Kidney (tissue), 14 donors: ENCODE data around the gene MGARP. TPM values are rescaled to one million over a fixed set of nuclear protein-coding genes. Genes with fewer than 3 reads are reported as not detected.

Source experiments
- DNase-seq, 5 donors: peaks; one replicate each; pipeline ENCODE4 v3.0.0-alpha.2; 2013 to 2020
- FAIRE-seq: peaks from 2 replicates; lab custom pipeline; 2012; peaks lifted over from hg19 to GRCh38; lab: Jason Lieb, UNC
- H3K27ac ChIP-seq, 2 donors: one replicate each; pipeline ENCODE4 v1.7.0; 2013; ENCODE audit warnings: low read depth in 2 of 2, low read length in 2 of 2, inconsistent platforms in 1 of 2
- H3K27me3 ChIP-seq: one replicate; pipeline ENCODE4 v1.7.1; 2013; ENCODE audit warnings: low read length, inconsistent platforms; ENCODE audit not compliant: control insufficient read depth, insufficient read depth
- H3K36me3 ChIP-seq, 3 donors: one replicate each; pipeline versions ENCODE4 v1.7.0 to v1.7.1; 2013; ENCODE audit warnings: low read length in 3 of 3, control low read depth in 1 of 3, inconsistent platforms in 1 of 3; ENCODE audit not compliant: insufficient read depth in 3 of 3, control insufficient read depth in 2 of 3
- H3K4me1 ChIP-seq, 3 donors: one replicate each; pipeline versions ENCODE4 v1.7.0 to v1.7.1; 2013; ENCODE audit warnings: low read length in 3 of 3, inconsistent platforms in 1 of 3, low read depth in 1 of 3; ENCODE audit not compliant: control insufficient read depth in 2 of 3, insufficient read depth in 2 of 3
- H3K4me3 ChIP-seq, 3 donors: one replicate each; pipeline versions ENCODE4 v1.7.0 to v1.8.1; 2013; ENCODE audit warnings: low read length in 3 of 3, control low read depth in 1 of 3, inconsistent platforms in 1 of 3
- H3K9ac ChIP-seq, 3 donors: one replicate each; pipeline versions ENCODE4 v1.7.0 to v1.7.1; 2013; ENCODE audit warnings: low read length in 3 of 3, control low read depth in 1 of 3, inconsistent platforms in 1 of 3
- H3K9me3 ChIP-seq, 3 donors: one replicate each; pipeline versions ENCODE4 v1.7.0 to v1.7.1; 2013; ENCODE audit warnings: low read length in 3 of 3, control low read depth in 1 of 3, inconsistent platforms in 1 of 3; ENCODE audit not compliant: control insufficient read depth in 2 of 3, insufficient read depth in 1 of 3
- CTCF ChIP-seq: IDR thresholded peaks from 3 replicates; pipeline ENCODE4 v1.5.1; 2012; ENCODE audit warnings: mild to moderate bottlenecking, moderate library complexity, borderline replicate concordance; ENCODE audit not compliant: insufficient read depth; ENCODE audit errors: extremely low read depth
- intact Hi-C: fragments of 100-400 bp; cut with DNase I; formaldehyde crosslinking; loops from one replicate; pipeline ENCODE4 v1.11.1; 2022
- polyA plus RNA-seq: library from polyadenylated mRNA; stranded (reverse); fragments of 350-450 nt; fragmentation: Illumina TruSeq; extraction: RNeasy Lipid Tissue Mini Kit (QIAGEN cat#74804); gene quantifications from one replicate; pipeline ENCODE4 v1.2.3, GENCODE V29; 2014; ENCODE audit warnings: low read depth, low replicate concordance; ENCODE audit not compliant: insufficient read depth
- total RNA-seq: library from RNA; stranded (reverse); fragmentation: NEBNext Ultra II Directional; extraction: Animal tissue kit (Norgen Biotek cat#: 25700); gene quantifications from one replicate; pipeline ENCODE4 v1.2.1, GENCODE V29; 2021
- donor health status: control.
- donor health status: control.
- donor health status: control.
- donor health status: control.
- donor health status: control.
- donor health status: DM: yes; HTN: yes; CAD: no.
- donor health status: Normal renal cell carcinoma (clear cell type).

Gene MGARP
- total and polyA plus RNA-seq, 2 donors from 2014 or later: 0.25 to 4.3 TPM

GRCh38 chr4:139245590-139245989, 34.4 kb downstream of the MGARP start:
- no peak for TF ChIP-seq CTCF
- H3K9ac ChIP-seq: no peak overlapping the region
- no peaks in the 10 kb centered on the region for H3K27me3 ChIP-seq
- H3K9me3 ChIP-seq: no peaks in the 10 kb centered on the region
- DNase-seq (no peak), FAIRE-seq (no peak)
- intact Hi-C loops: no loop called here
- H3K36me3 ChIP-seq: no peaks in the 10 kb centered on the region
- no peak overlapping the region for H3K27ac ChIP-seq
- no peaks in the 10 kb centered on the region for H3K4me1 ChIP-seq
- H3K4me3 ChIP-seq: no peak overlapping the region

- no peak for TF ChIP-seq CTCF
These were observed 36.3 kb downstream of the MGARP start for GRCh38 chr4:139243448-139244365.

GRCh38 chr4:139242511-139243051, 37.4 kb downstream of the MGARP start:
- no peaks in the 10 kb centered on the region for H3K9me3 ChIP-seq
- no peak overlapping the region for H3K4me3 ChIP-seq
- no peaks in the 10 kb centered on the region for H3K27me3 ChIP-seq
- H3K9ac ChIP-seq: no peak overlapping the region
- TF ChIP-seq CTCF: no peak
- no peak overlapping the region for H3K27ac ChIP-seq
- no peaks in the 10 kb centered on the region for H3K4me1 ChIP-seq
- FAIRE-seq: no peak
- DNase-seq: no peak
- intact Hi-C loops: no loop called here
- H3K36me3 ChIP-seq: no peaks in the 10 kb centered on the region

More at GRCh38 chr4:139243448-139244365, 36.3 kb downstream of the MGARP start:
- no peaks in the 10 kb centered on the region for H3K36me3 ChIP-seq
- H3K4me1 ChIP-seq: no peaks in the 10 kb centered on the region
- FAIRE-seq (no peak), DNase-seq (no peak)
- no peaks in the 10 kb centered on the region for H3K27me3 ChIP-seq
- intact Hi-C loops: no loop called here
- H3K9ac ChIP-seq: no peak overlapping the region
- H3K27ac ChIP-seq: no peak overlapping the region
- no peaks in the 10 kb centered on the region for H3K9me3 ChIP-seq
- H3K4me3 ChIP-seq: no peak overlapping the region
